ENCODE data around the gene QPCTL.

Gene QPCTL

DNA sequence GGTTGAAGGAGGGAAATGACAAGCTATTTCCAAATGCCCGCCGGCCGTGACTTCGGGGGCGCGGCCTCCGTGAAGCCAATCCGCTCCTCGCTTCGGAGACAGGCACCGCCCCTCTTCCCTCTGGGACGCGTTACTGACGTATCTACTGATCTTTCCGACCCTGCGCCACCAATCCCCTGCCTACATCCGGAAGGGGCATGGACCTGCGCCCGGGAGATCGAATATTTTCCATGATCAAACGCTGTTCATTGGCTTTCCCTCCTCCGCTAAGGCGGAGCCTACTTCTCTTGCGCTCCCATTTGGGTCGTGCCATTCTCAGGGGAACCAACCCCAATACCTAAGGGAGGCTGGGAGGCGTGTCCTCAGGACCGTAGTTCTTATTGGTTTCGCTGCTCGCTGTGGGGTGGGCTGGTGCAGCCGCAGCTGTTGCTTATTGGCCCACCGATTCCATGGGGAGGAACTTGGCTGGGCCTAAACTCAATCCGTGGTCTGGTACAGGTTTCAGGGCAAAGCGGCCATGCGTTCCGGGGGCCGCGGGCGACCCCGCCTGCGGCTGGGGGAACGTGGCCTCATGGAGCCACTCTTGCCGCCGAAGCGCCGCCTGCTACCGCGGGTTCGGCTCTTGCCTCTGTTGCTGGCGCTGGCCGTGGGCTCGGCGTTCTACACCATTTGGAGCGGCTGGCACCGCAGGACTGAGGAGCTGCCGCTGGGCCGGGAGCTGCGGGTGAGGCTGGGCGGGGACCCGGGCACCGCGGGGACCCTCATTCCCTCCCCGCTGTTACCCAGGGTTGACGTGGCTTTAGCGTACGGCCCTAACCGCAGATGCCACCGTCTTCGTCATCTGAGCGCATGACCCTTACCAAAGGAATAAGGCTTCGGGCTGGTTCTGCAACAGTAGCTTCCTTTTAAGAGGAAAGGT, at the start of gene QPCTL:
QPCTL (plus strand) TSS at position 480 of the 919 bp plus-strand sequence; CDS start at position 518, 38 bp downstream.
- peak within 1 kb of the TSS; percentile 94 for H3K4me3 Mint-ChIP-seq
- peaks cover 29% of the 10 kb centered on the region for H3K36me3 Mint-ChIP-seq (ENCODE audit: low read depth)
- no peaks in the 10 kb centered on the region for H3K27me3 Mint-ChIP-seq (ENCODE audit: low read depth)

GRCh38 chr19:45643024-45643926, 49.2 kb upstream of the QPCTL start:
- H3K36me3 Mint-ChIP-seq (ENCODE audit: low read depth), result peaks cover 11% of the 10 kb centered on the region
- H3K4me1 Mint-ChIP-seq (ENCODE audit: low read depth), result peaks cover 40% of the 10 kb centered on the region
- DNase-seq (ENCODE audit: low spot score), result peak; percentile 94
- peak overlapping the region; percentile 66 for H3K4me3 Mint-ChIP-seq
- no peaks in the 10 kb centered on the region for H3K9me3 Mint-ChIP-seq
- H3K27me3 Mint-ChIP-seq (ENCODE audit: low read depth), result no peaks in the 10 kb centered on the region
- peak overlapping the region; percentile 93 for H3K27ac Mint-ChIP-seq

More for the DNA sequence above, at the start of gene QPCTL:
- Mint-ChIP-seq H3K27ac (peak within 1 kb of the TSS; percentile 99), H3K4me1 (ENCODE audit: low read depth) (peaks cover 19% of the 10 kb centered on the region), H3K9me3 (no peaks in the 10 kb centered on the region)
- peak; percentile 97 for DNase-seq (ENCODE audit: low spot score)

DNA sequence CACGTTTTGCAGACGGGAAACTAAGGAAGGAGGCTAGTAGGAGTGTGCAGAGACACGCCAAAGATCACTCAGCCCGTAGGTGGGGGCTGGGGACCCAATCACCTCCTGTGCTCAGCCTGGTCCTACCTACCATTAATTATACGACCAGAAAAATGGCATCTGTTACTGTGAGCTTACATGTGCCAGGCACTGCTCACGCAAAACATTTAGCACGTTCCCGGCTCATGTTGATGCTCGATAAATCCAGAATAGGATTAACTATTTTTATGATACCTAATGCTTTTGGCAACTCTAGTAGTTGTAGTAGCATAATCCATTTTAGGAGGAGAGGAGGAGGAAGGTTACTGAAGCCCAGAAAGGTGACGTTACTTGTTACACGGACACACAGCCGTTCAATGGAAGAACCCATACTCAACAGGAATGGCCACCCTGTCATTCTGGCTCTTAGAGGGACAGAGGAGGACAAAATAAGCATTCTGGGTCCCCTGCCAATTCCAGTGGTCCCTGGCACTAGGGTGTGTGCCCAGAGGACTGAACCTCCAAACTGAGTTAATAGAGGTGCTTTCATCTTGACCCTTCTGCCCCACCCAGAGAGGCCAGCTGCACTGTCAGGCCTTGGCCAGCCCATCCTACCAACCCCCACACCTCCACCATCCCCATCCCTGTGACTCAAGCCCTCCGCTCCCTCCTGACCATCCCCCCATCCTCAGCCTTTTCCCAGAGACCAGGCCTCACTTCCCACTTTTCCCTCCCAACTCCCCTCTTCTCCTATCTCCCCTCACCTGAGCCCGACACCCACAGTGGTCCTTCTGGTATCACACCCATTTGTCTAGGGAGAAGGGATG, 48.3 kb upstream of the QPCTL start:
- Mint-ChIP-seq H3K27me3 (ENCODE audit: low read depth) (no peaks in the 10 kb centered on the region), H3K9me3 (no peaks in the 10 kb centered on the region), H3K4me1 (ENCODE audit: low read depth) (peaks cover 37% of the 10 kb centered on the region), H3K27ac (no peak overlapping the region), H3K36me3 (ENCODE audit: low read depth) (peaks cover 8% of the 10 kb centered on the region), H3K4me3 (peak overlapping the region; percentile 66)
- no peak for DNase-seq (ENCODE audit: low spot score)

GRCh38 chr19:45645068-45645630, 47.3 kb upstream of the QPCTL start:
- Mint-ChIP-seq H3K27ac (peak overlapping the region; percentile 85), H3K4me3 (peak overlapping the region; percentile 92), H3K9me3 (no peaks in the 10 kb centered on the region), H3K4me1 (ENCODE audit: low read depth) (peaks cover 34% of the 10 kb centered on the region), H3K36me3 (ENCODE audit: low read depth) (peaks cover 8% of the 10 kb centered on the region), H3K27me3 (ENCODE audit: low read depth) (no peaks in the 10 kb centered on the region)
- no peak for DNase-seq (ENCODE audit: low spot score)

GRCh38 chr19:45645631-45646344, 46.7 kb upstream of the QPCTL start:
- DNase-seq (ENCODE audit: low spot score), result peak; percentile 86
- Mint-ChIP-seq H3K27ac (peak overlapping the region; percentile 85), H3K27me3 (ENCODE audit: low read depth) (no peaks in the 10 kb centered on the region)

DNA sequence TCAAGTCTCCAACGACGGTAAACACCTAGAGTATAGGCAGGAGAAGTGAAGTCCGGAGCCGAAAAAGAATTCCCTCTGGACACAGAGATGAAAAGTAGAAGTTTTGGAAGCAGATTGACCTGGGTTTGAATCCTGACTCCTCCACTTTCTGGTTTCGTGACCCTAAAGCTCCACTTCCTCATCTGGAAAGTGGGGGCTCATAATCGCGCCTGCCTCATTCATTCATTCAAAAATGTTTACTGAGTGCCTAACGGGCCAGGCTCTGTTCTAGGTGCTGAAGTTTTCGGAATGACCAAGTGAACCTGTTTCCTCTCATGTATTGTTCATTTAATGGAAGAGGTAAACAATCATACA, 46.1 kb upstream of the QPCTL start:
- Mint-ChIP-seq H3K4me3 (peak overlapping the region; percentile 92), H3K27me3 (ENCODE audit: low read depth) (no peaks in the 10 kb centered on the region), H3K36me3 (ENCODE audit: low read depth) (peaks cover under 1% of the 10 kb centered on the region), H3K27ac (peak overlapping the region; percentile 85), H3K9me3 (no peaks in the 10 kb centered on the region), H3K4me1 (ENCODE audit: low read depth) (peaks cover 26% of the 10 kb centered on the region)
- DNase-seq (ENCODE audit: low spot score), result no peak

More at GRCh38 chr19:45645631-45646344, 46.7 kb upstream of the QPCTL start:
- Mint-ChIP-seq H3K4me3 (peak overlapping the region; percentile 92), H3K4me1 (ENCODE audit: low read depth) (peaks cover 31% of the 10 kb centered on the region), H3K36me3 (ENCODE audit: low read depth) (peaks cover 6% of the 10 kb centered on the region), H3K9me3 (no peaks in the 10 kb centered on the region)

GRCh38 chr19:45650722-45651121, 41.7 kb upstream of the QPCTL start:
- peaks cover 7% of the 10 kb centered on the region for H3K4me1 Mint-ChIP-seq (ENCODE audit: low read depth)
- no peak for DNase-seq (ENCODE audit: low spot score)
- H3K4me3 Mint-ChIP-seq, result no peak overlapping the region
- H3K36me3 Mint-ChIP-seq (ENCODE audit: low read depth), result no peaks in the 10 kb centered on the region
- H3K27me3 Mint-ChIP-seq (ENCODE audit: low read depth), result no peaks in the 10 kb centered on the region
- no peaks in the 10 kb centered on the region for H3K9me3 Mint-ChIP-seq
- H3K27ac Mint-ChIP-seq, result no peak overlapping the region

GRCh38 chr19:45653634-45654033, 38.8 kb upstream of the QPCTL start:
- Mint-ChIP-seq H3K4me3 (no peak overlapping the region), H3K4me1 (ENCODE audit: low read depth) (no peaks in the 10 kb centered on the region), H3K36me3 (ENCODE audit: low read depth) (no peaks in the 10 kb centered on the region), H3K27me3 (ENCODE audit: low read depth) (no peaks in the 10 kb centered on the region), H3K27ac (no peak overlapping the region), H3K9me3 (no peaks in the 10 kb centered on the region)
- no peak for DNase-seq (ENCODE audit: low spot score)

- no peaks in the 10 kb centered on the region for H3K27me3 Mint-ChIP-seq (ENCODE audit: low read depth)
- no peaks in the 10 kb centered on the region for H3K9me3 Mint-ChIP-seq
- H3K36me3 Mint-ChIP-seq (ENCODE audit: low read depth), result no peaks in the 10 kb centered on the region
- H3K4me1 Mint-ChIP-seq (ENCODE audit: low read depth), result no peaks in the 10 kb centered on the region
- DNase-seq (ENCODE audit: low spot score), result no peak
- H3K4me3 Mint-ChIP-seq, result no peak overlapping the region
- H3K27ac Mint-ChIP-seq, result no peak overlapping the region
Measured at GRCh38 chr19:45655073-45655472, 37.4 kb upstream of the QPCTL start.

DNA sequence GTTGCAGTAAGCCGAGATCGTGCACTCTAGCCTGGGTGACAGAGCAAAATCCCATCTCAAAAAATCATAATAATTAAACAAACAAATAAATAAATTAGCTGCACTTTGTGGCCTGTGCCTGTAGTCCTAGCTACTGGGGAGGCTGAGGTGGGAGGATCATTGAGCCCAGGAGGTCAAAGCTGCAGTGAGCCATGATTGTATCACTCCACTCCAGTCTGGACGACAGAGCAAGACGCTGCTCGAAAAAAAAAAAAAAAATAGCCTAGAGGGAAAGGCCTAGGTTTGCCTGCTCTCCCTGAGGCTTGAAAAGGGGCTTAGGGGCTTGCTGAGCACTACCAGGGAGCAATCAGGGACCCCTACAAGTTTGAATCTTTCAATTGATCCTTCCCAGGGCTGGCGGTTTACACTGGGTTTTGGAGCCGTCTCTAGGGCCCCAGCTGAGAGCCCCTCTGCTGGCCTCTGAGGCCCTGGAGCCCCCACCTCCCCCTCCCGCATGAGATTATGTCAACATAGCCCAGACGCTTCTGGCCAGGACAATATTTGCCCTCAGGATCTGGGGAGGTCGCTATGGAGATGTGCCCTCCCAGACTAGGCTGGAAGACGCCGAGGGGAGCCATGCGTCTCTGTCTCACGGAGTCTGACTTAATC, 34.8 kb upstream of the QPCTL start:
- no peak for DNase-seq (ENCODE audit: low spot score)
- Mint-ChIP-seq H3K36me3 (ENCODE audit: low read depth) (no peaks in the 10 kb centered on the region), H3K27ac (no peak overlapping the region), H3K4me3 (no peak overlapping the region), H3K4me1 (ENCODE audit: low read depth) (no peaks in the 10 kb centered on the region), H3K9me3 (no peaks in the 10 kb centered on the region), H3K27me3 (ENCODE audit: low read depth) (peaks cover 7% of the 10 kb centered on the region)

GRCh38 chr19:45659096-45659729, 33.3 kb upstream of the QPCTL start:
- no peak for DNase-seq (ENCODE audit: low spot score)
- H3K4me1 Mint-ChIP-seq (ENCODE audit: low read depth), result peaks cover 3% of the 10 kb centered on the region
- H3K9me3 Mint-ChIP-seq, result no peaks in the 10 kb centered on the region
- no peak overlapping the region for H3K27ac Mint-ChIP-seq
- peaks cover 7% of the 10 kb centered on the region for H3K27me3 Mint-ChIP-seq (ENCODE audit: low read depth)
- H3K36me3 Mint-ChIP-seq (ENCODE audit: low read depth), result no peaks in the 10 kb centered on the region
- H3K4me3 Mint-ChIP-seq, result no peak overlapping the region

DNA sequence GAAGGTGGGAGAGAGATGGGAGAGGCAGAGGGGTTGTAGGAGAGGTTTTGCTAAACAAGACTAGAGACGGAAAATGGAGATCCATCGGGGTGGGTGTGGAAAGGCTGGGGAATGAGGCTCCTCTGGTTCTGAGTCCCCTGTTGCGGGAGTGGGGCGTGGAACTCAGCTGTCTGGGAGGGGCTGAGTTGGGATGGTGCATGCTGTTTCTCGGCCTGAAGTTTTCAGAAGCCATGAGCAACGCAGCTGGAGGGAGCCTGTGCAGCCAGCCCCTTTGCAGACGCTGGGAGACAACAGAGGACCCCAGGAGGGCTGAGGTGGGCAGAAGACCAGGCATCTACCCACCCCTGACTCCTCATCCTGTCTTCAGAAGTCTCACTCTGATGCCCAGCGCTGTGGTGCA, 31.8 kb upstream of the QPCTL start:
- H3K4me1 Mint-ChIP-seq (ENCODE audit: low read depth), result peaks cover 3% of the 10 kb centered on the region
- peaks cover 7% of the 10 kb centered on the region for H3K27me3 Mint-ChIP-seq (ENCODE audit: low read depth)
- no peaks in the 10 kb centered on the region for H3K36me3 Mint-ChIP-seq (ENCODE audit: low read depth)
- DNase-seq (ENCODE audit: low spot score), result no peak
- H3K9me3 Mint-ChIP-seq, result no peaks in the 10 kb centered on the region
- H3K4me3 Mint-ChIP-seq, result no peak overlapping the region
- H3K27ac Mint-ChIP-seq, result no peak overlapping the region

All from T-helper 2 cell treated with Interferon-gamma antibody and Interleukin-4, amounts not matched to agents 5 μg/mL and 100 μg/mL, for 36 hours (primary cell).